Cardiac fibroblast (primary cell): ENCODE results near the gene PLXDC2.
A peak's percentile ranks its signal among the peaks of the same experiment; 100 is the strongest.

ENCODE experiments used
- DNase-seq, 2 donors: peaks; one replicate each; pipeline versions ENCODE4 v3.0.0 to v3.0.0-alpha.2; 2010; ENCODE audit warnings: low read depth in 2 of 2
- H3K4me3 ChIP-seq, 2 donors: replicated peaks in 1 of 2; 1 replicate in 1 of 2; 2 replicates in 1 of 2; pipeline ENCODE4 v1.5.1; 2011; ENCODE audit warnings: low read depth in 2 of 2, low read length in 2 of 2, mild to moderate bottlenecking in 2 of 2, moderate library complexity in 1 of 2
- CTCF ChIP-seq: IDR thresholded peaks from one replicate; pipeline ENCODE4 v1.5.1; 2011; ENCODE audit warnings: low read depth, mild to moderate bottlenecking, low read length, inconsistent platforms

The PLXDC2 gene

GRCh38 chr10:19964625-19965024 is 148.4 kb downstream of the PLXDC2 start:
- H3K4me3 ChIP-seq, result no peak overlapping the region
- no peak for DNase-seq
- TF ChIP-seq CTCF, result no peak

GRCh38 chr10:19966751-19967150 is 150.5 kb downstream of the PLXDC2 start:
- TF ChIP-seq CTCF, result no peak
- peak in 1 of 2 donors; percentile 35 for DNase-seq
- no peak overlapping the region for H3K4me3 ChIP-seq

GRCh38 chr10:19967981-19968380 is 151.7 kb downstream of the PLXDC2 start:
- no peak overlapping the region for H3K4me3 ChIP-seq
- DNase-seq, result no peak
- no peak for TF ChIP-seq CTCF

GRCh38 chr10:19968745-19969144 is 152.5 kb downstream of the PLXDC2 start:
- no peak for DNase-seq
- TF ChIP-seq CTCF, result no peak
- no peak overlapping the region for H3K4me3 ChIP-seq

GRCh38 chr10:19970256-19970655 is 154.0 kb downstream of the PLXDC2 start:
- no peak overlapping the region for H3K4me3 ChIP-seq
- DNase-seq, result peak in 1 of 2 donors; percentile 20
- no peak for TF ChIP-seq CTCF

- DNase-seq, result peak; percentile 41 to 53
- H3K4me3 ChIP-seq, result no peak overlapping the region
- TF ChIP-seq CTCF, result no peak
These were observed 154.5 kb downstream of the PLXDC2 start for GRCh38 chr10:19970717-19971116.

GRCh38 chr10:19971343-19972052 is 155.3 kb downstream of the PLXDC2 start:
- no peak for TF ChIP-seq CTCF
- peak; percentile 40 to 61 for DNase-seq
- no peak overlapping the region for H3K4me3 ChIP-seq
